Measurements from ENCODE around the gene ZNF525. TPM values are rescaled to one million over a fixed set of nuclear protein-coding genes. Genes with fewer than 3 reads are reported as not detected.

The ZNF525 gene
- total RNA-seq, 4 donors from 2014 or later: 0.26 to 0.92 (median 0.30) TPM

GRCh38 chr19:53381376-53381775 is 15.9 kb downstream of the ZNF525 start:
- Histone ChIP-seq H3K27me3 (no peaks in the 10 kb centered on the region), H3K4me3 (no peak overlapping the region), H3K27ac (no peak overlapping the region), H3K4me1 (no peaks in the 10 kb centered on the region), H3K9me3 (peaks cover 0 to 17% (median 0%) of the 10 kb centered on the region in 3 donors), H3K36me3 (peaks cover 0 to 5% of the 10 kb centered on the region in 2 donors)
- DNase-seq (no peak), ATAC-seq (no peak)
- intact Hi-C loops (cut with DNase I; ENCODE audit: low total_unique reads) (no loop called here), in situ Hi-C loops (cut with MboI; ENCODE audit: low sequenced_read_pairs in 4 of 4) (no loop called here)
- TF ChIP-seq POLR2A (IDR thresholded peaks at IDR 0.05) (no peak), CTCF (IDR thresholded peaks at IDR 0.05 in 4 of 5, conservative IDR thresholded peaks at IDR 0.05 in 1 of 5) (no peak)

- H3K27me3 ChIP-seq: peaks cover 0 to 13% (median 12%) of the 10 kb centered on the region in 3 donors
- in situ Hi-C loops (cut with MboI; ENCODE audit: low sequenced_read_pairs in 4 of 4): no loop called here
- H3K4me1 ChIP-seq: no peaks in the 10 kb centered on the region
- ATAC-seq (no peak), DNase-seq (no peak)
- TF ChIP-seq POLR2A (IDR thresholded peaks at IDR 0.05) (no peak), CTCF (IDR thresholded peaks at IDR 0.05 in 4 of 5, conservative IDR thresholded peaks at IDR 0.05 in 1 of 5) (no peak)
- H3K36me3 ChIP-seq: no peaks in the 10 kb centered on the region
- H3K9me3 ChIP-seq: peaks cover 0 to 12% (median 0%) of the 10 kb centered on the region in 3 donors
- intact Hi-C loops (cut with DNase I; ENCODE audit: low total_unique reads): no loop called here
- no peak overlapping the region for H3K27ac ChIP-seq
- no peak overlapping the region for H3K4me3 ChIP-seq
Observed at GRCh38 chr19:53388168-53388567, 22.7 kb downstream of the ZNF525 start.

- in situ Hi-C loops (cut with MboI; ENCODE audit: low sequenced_read_pairs in 4 of 4) (no loop called here), intact Hi-C loops (cut with DNase I; ENCODE audit: low total_unique reads) (no loop called here)
- H3K9me3 ChIP-seq: peaks cover 0 to 9% (median 0%) of the 10 kb centered on the region in 3 donors
- H3K27ac ChIP-seq: no peak overlapping the region
- no peak for DNase-seq
- TF ChIP-seq POLR2A (IDR thresholded peaks at IDR 0.05) (no peak), CTCF (IDR thresholded peaks at IDR 0.05 in 4 of 5, conservative IDR thresholded peaks at IDR 0.05 in 1 of 5) (no peak)
- no peaks in the 10 kb centered on the region for H3K36me3 ChIP-seq
- peaks cover under 1 to 2% of the 10 kb centered on the region in 2 donors for H3K4me1 ChIP-seq
- no peak for ATAC-seq
- no peak overlapping the region for H3K4me3 ChIP-seq
- H3K27me3 ChIP-seq: peaks cover 0 to 13% (median 12%) of the 10 kb centered on the region in 3 donors
Observed at GRCh38 chr19:53388904-53389303, 23.4 kb downstream of the ZNF525 start.

- TF ChIP-seq CTCF (IDR thresholded peaks at IDR 0.05 in 4 of 5, conservative IDR thresholded peaks at IDR 0.05 in 1 of 5) (no peak), POLR2A (IDR thresholded peaks at IDR 0.05) (no peak)
- intact Hi-C loops (cut with DNase I; ENCODE audit: low total_unique reads): no loop called here
- no peak overlapping the region for H3K27ac ChIP-seq
- H3K4me3 ChIP-seq: peak overlapping the region in 2 of 4 donors; percentile 20 to 34
- no peak for ATAC-seq
- peaks cover 7 to 8% of the 10 kb centered on the region in 2 donors for H3K4me1 ChIP-seq
- H3K9me3 ChIP-seq: peaks cover 0 to 2% (median 0%) of the 10 kb centered on the region in 3 donors
- H3K36me3 ChIP-seq: no peaks in the 10 kb centered on the region
- in situ Hi-C loops (cut with MboI; ENCODE audit: low sequenced_read_pairs in 4 of 4): no loop called here
- no peak for DNase-seq
- peaks cover 0 to 13% (median 12%) of the 10 kb centered on the region in 3 donors for H3K27me3 ChIP-seq
Observed at GRCh38 chr19:53389571-53389970, 24.1 kb downstream of the ZNF525 start.

- in situ Hi-C loops (cut with MboI; ENCODE audit: low sequenced_read_pairs in 4 of 4): no loop called here
- H3K4me1 ChIP-seq: peaks cover 9% of the 10 kb centered on the region in 2 donors
- TF ChIP-seq POLR2A (IDR thresholded peaks at IDR 0.05) (no peak), CTCF (IDR thresholded peaks at IDR 0.05 in 4 of 5, conservative IDR thresholded peaks at IDR 0.05 in 1 of 5) (no peak)
- intact Hi-C loops (cut with DNase I; ENCODE audit: low total_unique reads): loop anchor here (5.0 kb wide), 1 partner anchor 493 kb away; the partner anchor contains the start of gene ZNF320
- no peaks in the 10 kb centered on the region for H3K36me3 ChIP-seq
- H3K9me3 ChIP-seq: no peaks in the 10 kb centered on the region
- ATAC-seq: no peak
- no peak for DNase-seq
- peak overlapping the region in 2 of 4 donors; percentile 20 to 34 for H3K4me3 ChIP-seq
- no peak overlapping the region for H3K27ac ChIP-seq
- peaks cover 0 to 13% (median 12%) of the 10 kb centered on the region in 3 donors for H3K27me3 ChIP-seq
Observed at GRCh38 chr19:53389978-53390377, 24.5 kb downstream of the ZNF525 start.
